CD4-positive, alpha-beta T cell treated with Interleukin-4 for 4 hours (primary cell): ENCODE measurements around the gene IL1B.
"Not testable (repeated sequence)": the region's sequence is repeated elsewhere in the genome, so short reads cannot be mapped to it uniquely, and the experiment has no call there.

Experiments used
- DNase-seq: peaks from one replicate; pipeline ENCODE4 v3.0.0-alpha.2; 2020

IL1B gene

GRCh38 chr2:112836695-112837117 is at the start of gene IL1B:
IL1B (minus strand) TSS chr2:112836779; CDS start chr2:112836229, 550 bp downstream.
- no peak for DNase-seq

GRCh38 chr2:112886291-112886690 is 49.7 kb upstream of the IL1B start:
- no peak for DNase-seq

GRCh38 chr2:112885506-112885902 is 48.9 kb upstream of the IL1B start:
- DNase-seq, result no peak

GRCh38 chr2:112884869-112885505 is 48.4 kb upstream of the IL1B start:
- peak; percentile 69 for DNase-seq

- DNase-seq, result no peak
Measured at GRCh38 chr2:112883669-112884068, 47.1 kb upstream of the IL1B start.

GRCh38 chr2:112881217-112881985 is 44.8 kb upstream of the IL1B start:
- peak; percentile 23 for DNase-seq

GRCh38 chr2:112880696-112881095 is 44.1 kb upstream of the IL1B start:
- DNase-seq, result no peak

- DNase-seq, result no peak
Measured at GRCh38 chr2:112880091-112880531, 43.5 kb upstream of the IL1B start.

- DNase-seq, result no peak
Measured at GRCh38 chr2:112879491-112880041, 43.0 kb upstream of the IL1B start.

GRCh38 chr2:112877423-112877822 is 40.8 kb upstream of the IL1B start:
- DNase-seq, result no peak

- DNase-seq, result no peak
Measured at GRCh38 chr2:112876971-112877361, 40.4 kb upstream of the IL1B start.

GRCh38 chr2:112876257-112876970 is 39.8 kb upstream of the IL1B start:
- DNase-seq, result no peak

GRCh38 chr2:112870841-112871835 is 34.6 kb upstream of the IL1B start:
- no peak for DNase-seq

GRCh38 chr2:112869258-112869842 is 32.8 kb upstream of the IL1B start:
- peak; percentile 32 for DNase-seq

GRCh38 chr2:112867701-112868631 is 31.4 kb upstream of the IL1B start:
- DNase-seq, result no peak

GRCh38 chr2:112866128-112866835 is 29.7 kb upstream of the IL1B start:
- DNase-seq, result no peak

GRCh38 chr2:112864072-112864471 is 27.5 kb upstream of the IL1B start:
- no peak for DNase-seq

GRCh38 chr2:112859406-112860183 is 23.0 kb upstream of the IL1B start:
- not testable (repeated sequence) for DNase-seq

- no peak for DNase-seq
Measured at GRCh38 chr2:112850588-112850987, 14.0 kb upstream of the IL1B start.
